HS-5 (cell line): ENCODE measurements around the gene HOXC10.
A peak's percentile ranks its signal among the peaks of the same experiment; 100 is the strongest.

Experiments used
- DNase-seq: peaks from one replicate; pipeline ENCODE4 v3.0.0-alpha.2; 2012; ENCODE audit warnings: low read depth

Gene HOXC10

DNA sequence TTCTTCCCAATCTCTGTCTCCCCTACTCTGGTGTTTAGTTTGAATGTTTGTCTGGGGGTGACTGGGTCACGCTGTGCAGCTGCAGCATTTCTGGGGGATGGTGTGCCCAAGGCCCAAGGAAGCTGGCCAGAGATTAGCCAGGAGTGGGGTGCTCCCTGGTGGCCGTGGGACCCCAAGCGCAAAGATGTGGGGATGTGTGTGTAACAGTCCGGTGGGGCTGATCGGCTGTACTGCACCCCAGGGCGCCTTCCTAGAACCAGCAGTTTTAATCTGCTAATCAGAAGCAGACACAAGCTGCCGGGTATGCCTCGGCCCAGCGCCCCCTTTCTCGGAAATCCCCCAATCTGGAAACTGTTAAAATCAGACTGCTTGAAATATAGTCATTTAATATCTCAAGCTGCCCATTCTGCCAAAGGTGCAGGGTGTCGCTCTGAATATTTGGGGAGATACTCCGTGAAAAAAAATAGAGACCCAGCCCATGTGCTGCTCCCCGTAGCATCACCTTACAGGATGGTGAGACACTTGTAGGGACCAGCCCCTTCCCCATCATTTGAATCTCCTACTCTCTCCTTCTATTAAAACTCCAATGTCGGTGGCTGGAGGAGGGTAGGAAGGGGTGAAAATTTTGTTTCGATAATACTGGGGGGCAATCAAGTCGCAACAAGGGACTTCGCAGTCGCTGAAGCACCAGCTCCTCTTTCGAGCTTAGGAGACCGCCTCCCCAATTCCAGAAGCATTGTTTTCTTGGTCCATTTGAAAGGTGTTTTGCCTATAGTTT lies 19.3 kb downstream of the HOXC10 start:
- DNase-seq, result no peak

DNA sequence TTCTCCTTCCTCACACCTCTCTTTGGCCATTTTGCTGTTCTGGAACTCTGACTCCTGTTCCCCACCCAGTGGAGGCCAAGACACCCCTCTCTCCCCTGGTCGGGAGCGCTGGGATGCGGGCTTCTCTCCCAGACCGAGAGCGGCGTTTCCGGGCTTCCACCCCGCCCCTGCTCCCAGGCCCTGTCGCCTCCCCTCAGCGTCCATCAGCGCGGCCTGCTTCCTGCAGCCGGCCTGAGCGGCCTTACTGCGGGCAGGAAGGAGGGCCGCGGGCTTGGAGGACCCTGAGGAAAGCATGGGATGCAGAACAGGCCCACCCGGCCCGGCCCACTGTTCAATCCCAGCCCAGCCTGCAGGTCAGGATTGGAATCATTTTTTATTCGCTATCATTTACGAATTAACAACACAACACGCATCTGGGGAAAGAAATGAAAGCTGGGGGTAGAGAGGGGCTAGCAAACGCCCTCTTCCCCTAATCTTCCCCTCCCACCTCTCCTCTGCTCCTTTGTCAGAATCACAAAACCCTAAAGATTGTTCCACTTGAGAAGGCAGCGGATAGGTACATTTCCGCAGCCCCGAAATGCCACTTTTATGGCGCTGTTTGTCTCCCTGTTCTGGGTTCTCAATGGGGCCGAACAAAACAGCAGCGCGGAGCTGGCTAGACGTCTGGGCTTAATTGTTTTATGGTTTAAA lies 20.0 kb downstream of the HOXC10 start:
- DNase-seq, result no peak

DNA sequence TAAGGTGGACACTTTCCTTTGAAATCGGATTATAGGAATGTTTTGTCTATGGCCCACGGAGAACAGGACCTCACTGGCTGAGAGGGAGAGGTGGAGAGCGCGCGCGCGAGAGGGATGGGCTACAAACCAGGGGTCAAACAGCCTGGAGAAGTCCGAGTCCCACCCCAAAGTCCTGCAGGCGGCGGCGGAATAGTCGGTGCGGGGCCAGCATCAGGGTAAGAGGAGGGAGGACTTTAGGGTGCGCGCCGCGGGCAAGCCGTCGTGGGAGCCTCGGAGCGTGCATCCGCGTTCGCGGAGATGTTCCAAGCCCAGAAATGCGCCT lies 20.5 kb downstream of the HOXC10 start:
- no peak for DNase-seq

DNA sequence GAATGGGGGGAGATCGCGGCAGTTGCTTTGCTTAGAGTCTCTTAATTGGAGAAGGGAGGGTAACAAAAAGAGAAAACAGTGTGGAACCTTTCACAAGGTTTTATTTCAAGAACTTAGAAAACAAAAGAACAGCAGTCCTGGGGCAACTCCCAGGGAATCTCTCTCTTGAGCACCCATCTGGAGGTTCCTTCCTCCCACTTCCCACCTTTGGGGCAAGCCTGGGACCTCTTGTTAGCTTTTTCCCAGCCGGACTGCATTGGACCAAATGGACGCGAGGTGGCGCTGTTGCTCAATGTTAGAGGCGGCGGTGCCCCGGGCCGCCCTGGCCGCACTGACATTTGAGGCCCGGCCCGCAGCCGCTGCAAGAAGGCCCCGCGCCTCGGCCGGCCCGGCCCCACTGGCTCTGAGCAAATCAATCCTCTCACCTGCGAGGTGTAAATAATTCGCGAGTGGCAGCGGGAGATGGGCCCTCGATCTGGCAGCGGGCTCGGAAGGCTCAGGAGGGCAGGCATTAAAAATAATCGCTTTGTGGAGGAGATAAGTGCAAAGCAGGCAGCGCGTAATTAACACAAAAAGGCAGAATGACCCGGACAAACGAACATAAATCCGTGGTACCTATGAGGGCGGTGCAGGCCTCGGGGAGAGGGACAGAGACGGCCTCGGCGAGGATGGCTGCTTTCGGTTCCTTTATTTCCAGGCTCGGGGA lies 21.1 kb downstream of the HOXC10 start:
- peak; percentile 74 for DNase-seq

DNA sequence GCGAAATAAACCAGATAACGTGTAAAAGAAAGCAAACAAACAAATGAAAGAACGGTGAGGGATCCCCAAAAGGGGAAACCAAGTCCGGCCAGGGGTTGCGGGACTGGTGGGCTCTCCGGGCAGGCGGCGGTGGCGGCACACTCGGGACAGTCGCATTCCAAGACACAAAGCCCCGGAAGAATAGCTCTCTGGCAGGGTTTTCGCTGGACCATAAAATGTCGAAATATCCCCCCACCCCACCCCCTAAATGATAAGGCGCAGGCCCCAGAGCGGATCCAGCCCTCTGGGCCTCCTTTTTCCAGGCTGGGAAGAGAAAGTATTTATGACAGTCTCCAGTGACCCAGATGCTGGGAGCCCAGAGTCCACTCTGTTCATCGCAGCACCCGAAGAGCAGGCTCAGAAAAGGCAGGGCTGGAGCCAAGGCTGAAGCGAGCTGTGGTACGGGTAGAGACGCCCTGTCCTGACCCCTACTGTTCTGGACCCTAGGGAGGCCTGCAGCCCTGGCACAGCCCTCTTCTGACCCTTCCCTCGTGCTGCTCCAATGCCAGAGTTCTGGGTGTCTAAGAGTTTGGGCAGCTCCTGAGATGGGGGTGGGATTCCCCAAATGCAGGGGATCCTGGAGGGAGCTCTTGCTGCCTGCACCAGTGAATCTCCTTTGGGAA lies 21.7 kb downstream of the HOXC10 start:
- DNase-seq, result no peak

DNA sequence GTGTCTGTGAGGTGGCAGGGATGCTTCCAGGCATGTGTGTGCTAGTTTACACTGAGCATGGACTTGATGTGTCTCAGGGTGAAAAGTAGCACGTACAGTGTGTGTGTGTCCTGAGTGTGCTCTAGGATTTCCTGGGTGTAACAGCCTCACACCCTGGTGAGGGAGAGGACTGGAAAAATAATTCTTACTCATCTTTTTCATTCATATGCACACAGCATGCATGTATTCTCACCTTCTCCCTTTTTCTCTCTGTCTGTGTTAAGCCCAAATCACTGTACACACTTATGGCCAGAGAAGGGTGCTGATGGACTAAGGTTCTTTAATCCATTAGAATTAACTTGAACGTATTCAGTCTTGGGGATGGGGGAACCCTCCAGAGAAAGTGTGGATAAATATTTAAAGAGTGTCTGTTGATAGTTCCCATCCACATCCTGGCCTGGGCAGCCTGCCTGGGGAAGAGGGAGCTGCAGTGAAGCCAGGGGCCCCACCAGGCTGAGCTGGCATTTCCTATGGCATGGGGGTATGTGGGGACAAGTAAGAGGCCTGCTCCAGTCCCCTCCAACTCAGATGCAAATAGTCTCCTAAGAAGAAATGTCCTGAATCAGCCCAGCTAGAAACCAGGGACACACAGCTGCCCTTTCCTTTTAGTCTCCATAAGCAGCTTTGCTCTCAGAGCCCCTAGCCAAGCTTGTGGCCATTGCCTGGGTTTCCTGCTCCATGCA lies 22.8 kb downstream of the HOXC10 start:
- no peak for DNase-seq

DNA sequence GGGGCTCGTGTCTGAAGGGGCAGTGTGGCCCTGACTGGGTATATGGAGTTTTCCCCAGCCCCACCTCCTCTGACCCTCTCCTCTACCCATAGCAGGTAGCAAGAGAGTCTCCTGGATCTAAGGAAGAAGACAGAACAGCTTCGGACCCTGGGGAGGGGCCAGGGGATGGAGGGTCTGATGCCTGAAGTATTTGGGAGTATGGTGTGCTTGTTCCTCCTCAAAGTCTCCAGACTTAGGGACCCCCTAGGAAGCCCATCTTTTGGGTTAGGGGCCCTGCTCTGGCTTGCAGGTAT lies 23.3 kb downstream of the HOXC10 start:
- DNase-seq, result no peak

DNA sequence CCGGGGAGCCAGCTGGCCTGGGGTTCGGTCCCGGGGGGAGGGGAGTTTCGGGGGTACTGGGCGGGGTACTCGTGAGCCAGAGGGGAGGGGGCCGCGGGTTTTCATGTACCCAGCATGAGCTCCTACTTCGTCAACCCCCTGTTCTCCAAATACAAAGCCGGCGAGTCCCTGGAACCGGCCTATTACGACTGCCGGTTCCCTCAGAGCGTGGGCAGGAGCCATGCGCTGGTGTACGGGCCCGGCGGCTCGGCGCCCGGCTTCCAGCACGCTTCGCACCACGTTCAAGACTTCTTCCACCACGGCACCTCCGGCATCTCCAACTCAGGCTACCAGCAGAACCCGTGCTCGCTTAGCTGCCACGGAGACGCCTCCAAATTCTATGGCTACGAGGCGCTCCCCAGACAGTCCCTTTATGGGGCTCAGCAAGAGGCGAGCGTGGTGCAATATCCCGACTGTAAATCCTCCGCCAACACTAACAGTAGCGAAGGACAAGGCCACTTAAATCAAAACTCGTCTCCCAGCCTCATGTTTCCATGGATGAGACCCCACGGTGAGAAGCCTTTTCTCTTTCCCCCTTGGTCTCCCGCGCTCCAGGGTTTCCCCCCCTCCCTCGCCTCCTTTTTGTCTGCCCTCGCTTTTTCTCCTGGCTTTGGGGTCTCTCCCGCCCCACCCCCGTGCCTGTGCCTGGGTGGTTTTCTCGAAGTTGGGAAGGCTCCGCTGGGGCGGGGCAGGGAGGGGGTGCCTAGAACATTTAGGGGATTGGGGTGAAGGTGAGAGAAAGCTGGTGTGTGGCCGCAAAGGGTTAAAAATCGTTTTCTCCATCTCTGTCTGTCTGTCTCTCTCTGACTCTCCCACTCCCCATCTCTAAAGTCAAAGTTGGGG lies 24.5 kb downstream of the HOXC10 start:
- no peak for DNase-seq

DNA sequence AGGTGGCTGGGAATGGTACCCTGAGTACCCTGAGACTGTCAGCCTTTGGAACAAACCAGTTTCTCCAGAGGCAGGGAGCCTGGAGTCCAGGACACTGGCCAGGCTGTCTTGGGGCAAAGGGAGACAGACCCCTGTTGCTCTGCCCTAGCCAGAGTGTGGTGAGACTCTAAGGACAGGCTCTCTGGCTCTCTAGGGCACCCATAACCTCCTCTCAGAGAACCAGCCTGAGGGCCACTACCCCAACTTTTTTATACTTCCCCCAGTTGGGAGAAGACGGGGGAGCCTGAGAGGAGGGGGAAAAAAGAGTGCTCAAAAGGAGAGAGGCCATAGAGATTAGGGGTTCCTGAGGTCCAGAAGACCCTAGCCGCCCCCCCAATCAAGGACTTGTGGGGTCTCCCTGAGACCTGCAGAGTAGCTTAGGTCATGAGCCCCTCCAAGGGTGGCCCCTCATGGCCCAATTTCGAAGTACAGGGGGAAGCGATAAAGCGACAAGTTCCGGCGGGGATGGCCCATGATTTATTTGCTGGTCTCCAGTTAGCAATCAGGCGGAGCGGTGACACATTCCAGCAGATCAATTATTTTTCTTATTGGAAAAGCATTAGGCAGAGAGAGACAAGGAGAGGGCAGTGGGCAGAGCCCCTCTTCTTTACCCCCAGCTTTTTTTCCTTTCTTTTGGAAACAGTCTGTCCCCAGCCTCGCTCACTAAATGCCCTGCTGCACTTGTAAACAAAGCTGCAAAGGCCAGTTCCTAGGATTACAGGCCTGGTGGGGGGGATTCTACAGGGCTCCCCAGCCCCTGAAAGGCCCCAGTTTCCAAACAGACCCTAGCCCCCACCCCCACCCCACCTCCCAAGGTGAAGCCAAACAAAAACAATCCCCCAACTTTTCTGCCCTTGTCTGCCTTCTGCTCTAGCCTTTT lies 25.4 kb downstream of the HOXC10 start:
- DNase-seq, result no peak

DNA sequence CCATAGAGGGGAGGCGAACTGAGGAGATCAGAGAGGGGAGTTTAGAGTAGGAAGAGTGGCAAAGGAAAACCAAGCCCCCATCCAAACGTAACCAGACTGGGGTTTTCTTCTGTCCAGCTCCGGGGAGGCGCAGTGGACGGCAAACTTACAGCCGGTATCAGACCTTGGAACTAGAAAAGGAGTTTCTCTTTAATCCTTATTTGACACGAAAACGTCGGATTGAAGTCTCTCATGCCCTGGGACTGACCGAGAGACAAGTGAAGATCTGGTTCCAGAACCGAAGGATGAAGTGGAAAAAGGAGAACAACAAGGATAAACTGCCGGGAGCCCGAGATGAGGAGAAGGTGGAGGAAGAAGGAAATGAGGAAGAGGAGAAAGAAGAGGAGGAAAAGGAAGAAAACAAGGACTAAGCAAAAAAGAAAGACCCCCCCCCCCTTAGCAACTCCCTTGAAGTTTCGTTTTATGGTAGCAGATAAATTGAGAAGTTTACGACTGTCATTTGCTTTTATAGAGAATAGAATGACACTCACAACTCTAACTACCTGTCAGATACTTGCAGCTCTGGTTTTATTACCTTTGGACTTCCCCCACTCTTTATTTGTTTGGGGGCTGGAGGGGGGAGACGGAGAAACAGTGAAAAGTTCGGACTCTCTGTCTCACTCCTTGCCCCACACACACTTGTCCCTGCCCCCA lies 26.2 kb downstream of the HOXC10 start:
- DNase-seq, result no peak

DNA sequence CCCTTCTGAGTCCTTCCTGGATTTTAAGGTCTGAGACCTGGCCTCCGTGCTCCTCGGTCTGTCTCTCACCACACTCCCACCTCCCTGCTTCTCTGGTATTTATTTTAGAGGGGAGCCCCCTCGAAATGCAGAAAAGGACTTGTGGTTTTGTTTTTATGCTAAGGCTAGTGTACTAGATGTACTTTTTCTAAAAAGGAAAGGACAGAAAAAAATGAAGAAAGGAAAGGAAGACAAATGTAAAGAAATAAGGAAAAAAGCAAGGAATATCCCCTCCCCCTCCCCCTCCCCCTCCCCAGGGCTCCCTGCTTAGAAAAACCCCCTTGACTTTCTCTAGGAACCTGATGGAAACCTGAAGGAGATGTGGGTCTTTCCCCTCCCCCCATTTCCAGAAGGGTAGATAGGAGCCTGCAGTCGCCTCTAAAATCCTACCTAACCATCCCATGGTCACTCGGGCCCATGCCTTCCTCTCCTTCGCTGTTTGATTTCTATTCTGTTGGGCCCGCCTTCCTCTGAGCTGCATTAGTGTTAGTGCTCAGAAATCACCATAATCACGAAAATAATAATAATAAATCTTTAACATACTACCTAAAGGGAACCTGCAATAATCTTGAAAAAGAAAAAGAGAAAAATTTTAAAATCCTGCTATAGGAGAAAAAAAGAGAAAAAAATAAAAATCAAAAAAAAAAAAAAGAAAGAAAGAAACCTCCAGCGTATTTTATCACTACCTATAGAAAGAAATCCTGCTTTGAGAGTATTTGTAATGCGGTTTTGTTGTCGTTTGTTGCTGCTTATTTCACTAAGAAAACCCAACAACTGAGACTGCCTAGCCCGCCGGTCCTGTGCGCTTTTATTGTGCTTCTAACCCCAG lies 27.0 kb downstream of the HOXC10 start:
- no peak for DNase-seq

DNA sequence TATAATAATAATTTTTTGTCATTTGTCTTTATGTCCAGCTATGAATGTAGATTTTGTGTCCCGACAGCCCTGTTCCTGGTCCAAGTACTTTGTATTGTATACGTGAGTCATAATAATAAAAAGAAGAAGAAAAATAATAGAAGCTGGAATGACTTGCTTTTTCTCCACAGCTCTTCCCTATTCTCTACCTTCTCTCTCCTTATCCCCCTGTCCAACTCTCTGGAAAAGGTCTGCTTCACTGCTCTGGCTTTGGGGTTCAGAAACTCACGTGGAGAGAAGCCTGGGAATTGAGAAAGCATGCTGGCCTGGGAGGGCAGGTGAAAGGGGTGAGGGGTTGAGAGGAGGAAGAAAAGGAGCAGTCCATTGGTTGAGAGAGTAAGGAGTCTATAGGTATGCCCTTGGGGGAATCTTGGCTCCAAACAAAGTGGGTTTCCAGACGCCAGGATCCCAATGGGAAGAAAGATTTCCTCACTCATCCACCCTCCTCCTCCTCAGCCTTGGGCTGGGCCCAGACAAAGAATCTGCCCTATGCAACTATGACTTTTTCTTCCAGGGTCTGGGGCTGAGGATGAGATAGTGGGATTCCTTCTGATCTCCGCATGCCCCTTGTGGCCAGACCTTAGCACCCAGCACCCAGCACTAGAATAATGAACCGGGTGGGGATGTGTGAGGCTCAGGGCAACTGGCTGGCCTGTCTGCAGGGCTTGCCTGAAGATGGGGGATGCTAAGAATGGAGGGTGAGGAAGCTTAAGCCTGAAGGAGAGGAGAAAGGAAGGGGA lies 27.9 kb downstream of the HOXC10 start:
- no peak for DNase-seq

DNA sequence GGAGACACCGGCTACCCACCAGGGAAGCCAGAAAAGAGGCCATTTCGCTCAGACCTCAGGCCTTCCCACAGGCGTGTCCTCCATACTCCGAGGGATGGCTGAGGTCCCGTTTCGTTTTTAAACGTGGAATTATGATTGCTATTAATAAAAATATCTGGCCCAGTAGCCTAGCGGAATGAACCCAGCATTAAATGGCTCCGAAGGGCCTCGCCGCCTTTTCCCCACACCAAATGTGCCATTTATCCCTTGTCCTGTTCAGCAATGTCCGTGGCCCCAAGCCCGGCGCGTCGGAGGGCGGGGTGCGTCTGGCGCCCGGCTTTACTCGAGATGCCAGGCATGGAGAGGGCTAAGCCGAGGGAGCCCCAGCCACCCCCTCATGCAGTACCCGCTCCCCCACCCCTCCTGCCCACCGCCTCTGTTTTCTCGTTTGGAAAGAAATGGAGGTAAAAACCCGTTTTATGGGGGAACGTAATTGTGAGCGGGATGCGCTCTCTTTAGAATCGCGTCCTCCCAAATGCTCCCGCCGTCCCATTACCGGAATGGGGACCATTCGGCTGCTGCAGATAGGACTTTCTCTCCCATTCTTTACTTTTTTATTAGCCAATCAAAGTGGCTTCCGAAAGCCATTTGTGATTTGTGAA lies 29.6 kb downstream of the HOXC10 start:
- DNase-seq, result no peak

DNA sequence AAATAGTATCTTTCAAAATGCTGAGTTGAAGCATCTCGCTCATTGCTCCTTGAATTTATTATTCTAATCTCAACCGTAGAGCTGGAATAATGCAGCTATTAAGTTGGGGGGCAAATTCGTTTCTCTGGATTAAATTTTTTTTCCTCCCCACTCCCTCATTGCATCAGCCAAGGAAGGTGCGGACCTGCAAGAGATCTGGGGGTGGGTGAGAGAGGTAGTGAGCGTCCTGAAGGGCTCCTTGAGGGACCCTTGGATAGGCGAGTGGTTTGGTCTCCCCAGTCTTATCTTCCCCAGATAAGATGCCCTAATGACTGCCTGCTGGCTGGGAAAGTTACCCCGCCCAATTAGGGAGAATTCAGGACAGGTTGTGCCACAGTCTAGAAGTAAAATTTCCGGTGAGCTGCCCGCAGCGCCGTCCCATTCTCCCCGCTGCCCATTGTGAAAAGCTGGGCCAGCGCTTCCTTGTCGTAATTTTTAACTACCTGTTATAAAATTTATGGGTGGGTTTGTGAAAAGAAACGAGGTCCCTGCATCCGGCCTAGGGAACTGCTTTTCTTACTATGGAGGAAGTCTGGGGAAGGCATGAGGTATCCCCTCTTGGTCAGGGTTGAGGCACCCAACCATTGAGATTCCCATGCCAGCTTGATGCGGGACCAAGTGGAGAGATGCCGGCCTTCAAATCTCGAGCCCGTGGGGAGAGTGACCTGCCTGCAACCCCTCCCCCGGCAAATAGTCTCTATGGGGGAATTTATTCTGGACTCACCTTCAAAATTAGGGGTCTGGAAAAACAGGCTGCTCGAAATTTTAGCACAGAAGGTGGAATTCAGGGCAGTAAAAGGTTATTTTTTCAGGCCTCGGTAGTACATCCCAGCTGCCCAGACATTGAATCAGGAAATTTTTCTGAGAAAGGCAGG lies 30.3 kb downstream of the HOXC10 start:
- DNase-seq, result no peak

DNA sequence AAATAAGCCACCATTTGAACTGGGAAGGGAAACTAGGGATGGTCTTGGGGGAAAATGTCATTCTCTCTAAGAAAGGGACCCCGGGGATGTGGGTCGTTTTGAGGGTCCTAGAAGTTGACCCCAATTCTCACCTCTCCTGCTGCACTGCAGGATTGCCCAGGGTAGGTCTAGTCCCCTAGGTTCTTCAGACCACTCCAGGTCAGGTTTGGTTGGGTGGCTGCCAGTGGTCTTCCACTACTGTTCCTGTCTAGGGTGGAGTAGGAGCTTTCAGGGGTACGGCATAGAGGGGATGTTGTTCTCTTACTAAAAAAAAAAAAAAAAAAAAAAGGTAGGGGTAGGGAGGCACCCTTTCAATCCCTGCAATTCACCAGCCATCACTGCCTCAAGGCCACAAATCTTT lies 31.1 kb downstream of the HOXC10 start:
- DNase-seq, result no peak

DNA sequence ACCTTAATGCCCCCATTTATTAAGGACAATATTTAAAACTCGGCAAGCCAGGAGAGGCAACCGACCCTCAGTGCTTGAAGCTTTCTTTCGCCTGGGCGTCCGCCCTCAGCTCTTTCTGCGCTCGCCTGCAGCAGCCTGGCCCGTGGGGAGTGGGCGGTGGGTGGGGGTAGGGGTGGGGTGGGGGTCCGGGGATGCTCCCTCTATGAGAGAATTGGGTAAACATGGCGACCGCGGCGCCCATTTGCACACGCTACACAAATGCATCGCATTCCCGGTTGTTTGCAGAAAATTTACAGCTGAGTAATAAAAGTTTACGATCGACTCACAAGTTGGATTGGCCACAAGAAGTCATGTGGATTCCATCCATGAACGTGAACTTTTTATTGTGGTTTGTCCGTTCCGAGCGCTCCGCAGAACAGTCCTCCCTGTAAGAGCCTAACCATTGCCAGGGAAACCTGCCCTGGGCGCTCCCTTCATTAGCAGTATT lies 31.6 kb downstream of the HOXC10 start:
- no peak for DNase-seq
